Neural progenitor cell (in vitro differentiated cells): ENCODE measurements around the gene JPH2. TPM values are rescaled to one million over a fixed set of nuclear protein-coding genes. Genes with fewer than 3 reads are reported as not detected.
A peak's percentile ranks its signal among the peaks of the same experiment; 100 is the strongest.

ENCODE experiments used
- DNase-seq: peaks from one replicate; pipeline ENCODE4 v3.0.0-alpha.2; 2016; ENCODE audit warnings: low spot score
- H2AFZ ChIP-seq: fragments of 200-600 bp; sonication (generic); replicated peaks from 2 replicates; pipeline ENCODE4 v1.6.1; 2016; ENCODE audit warnings: antibody characterized with exemption
- H3F3A ChIP-seq: fragments of 200-600 bp; sonication (generic); 2 replicates; pipeline ENCODE4 v1.6.1; 2016; ENCODE audit warnings: antibody characterized with exemption, low read depth
- H3K27ac ChIP-seq: fragments of 200-600 bp; sonication (generic); 2 replicates; pipeline ENCODE4 v1.5.1; 2016; ENCODE audit warnings: mild to moderate bottlenecking
- H3K27me3 ChIP-seq: fragments of 200-600 bp; sonication (generic); 2 replicates; pipeline ENCODE4 v1.6.1; 2016; ENCODE audit warnings: mild to moderate bottlenecking, moderate library complexity
- H3K36me3 ChIP-seq: fragments of 200-600 bp; sonication (generic); 2 replicates; pipeline ENCODE4 v1.5.1; 2016
- H3K4me1 ChIP-seq: fragments of 200-600 bp; sonication (generic); 2 replicates; pipeline ENCODE4 v1.6.1; 2016; ENCODE audit warnings: mixed run types
- H3K4me2 ChIP-seq: fragments of 200-600 bp; sonication (generic); 2 replicates; pipeline ENCODE4 v1.6.1; 2016
- H3K4me3 ChIP-seq: fragments of 200-600 bp; sonication (generic); 2 replicates; pipeline ENCODE4 v1.5.1; 2016
- H3K79me2 ChIP-seq: fragments of 200-600 bp; sonication (generic); 2 replicates; pipeline ENCODE4 v1.6.1; 2016; ENCODE audit warnings: low read depth
- H3K9ac ChIP-seq: fragments of 200-600 bp; sonication (generic); 2 replicates; pipeline ENCODE4 v1.6.1; 2016
- H3K9me3 ChIP-seq: fragments of 200-600 bp; sonication (generic); 2 replicates; pipeline ENCODE4 v1.5.1; 2016; ENCODE audit warnings: low read depth
- H4K20me1 ChIP-seq: fragments of 200-600 bp; sonication (generic); 2 replicates; pipeline ENCODE4 v1.6.1; 2016; ENCODE audit warnings: low read depth
- H3K27ac Mint-ChIP-seq: 3 replicates; pipeline ENCODE4 v1.8.0; 2021; ENCODE audit warnings: mixed read lengths
- H3K27me3 Mint-ChIP-seq: 2 replicates; pipeline ENCODE4 v1.8.0; 2022; ENCODE audit warnings: low read depth, mild to moderate bottlenecking, inconsistent platforms, moderate library complexity, mixed read lengths; ENCODE audit not compliant: insufficient read depth
- H3K36me3 Mint-ChIP-seq: 3 replicates; pipeline ENCODE4 v1.8.0; 2021; ENCODE audit warnings: mixed read lengths
- H3K4me1 Mint-ChIP-seq: 3 replicates; pipeline ENCODE4 v1.8.0; 2021; ENCODE audit warnings: mixed read lengths
- H3K4me3 Mint-ChIP-seq: 3 replicates; pipeline ENCODE4 v1.8.0; 2021; ENCODE audit warnings: mild to moderate bottlenecking, moderate library complexity, mixed read lengths
- H3K9me3 Mint-ChIP-seq: 3 replicates; pipeline ENCODE4 v1.8.0; 2020; ENCODE audit warnings: mixed read lengths
- CTCF ChIP-seq: fragments of 200-600 bp; sonication (generic); IDR thresholded peaks from 2 replicates; pipeline ENCODE4 v1.5.1; 2017; ENCODE audit warnings: antibody characterized with exemption, mild to moderate bottlenecking
- EZH2 ChIP-seq: fragments of 200-600 bp; sonication (generic); IDR thresholded peaks from 2 replicates; pipeline ENCODE4 v1.6.1; 2017; ENCODE audit warnings: antibody characterized with exemption, mild to moderate bottlenecking, moderate library complexity
- EZH2phosphoT487 ChIP-seq: fragments of 200-600 bp; sonication (generic); IDR thresholded peaks from 2 replicates; pipeline ENCODE4 v1.6.1; 2017; ENCODE audit warnings: antibody characterized with exemption
- total RNA-seq: library from RNA; depleted of rRNA; stranded (reverse); fragments of >200 nt; gene quantifications from 2 replicates; pipeline ENCODE4 v1.2.3, GENCODE V29; 2015; ENCODE audit warnings: low replicate concordance

JPH2 gene
- total RNA-seq, 1 donor from 2014 or later: not detected

GRCh38 chr20:44173116-44173515 lies 13.9 kb downstream of the JPH2 start:
- Histone ChIP-seq H3K4me1 (no peaks in the 10 kb centered on the region), H3K9ac (no peak overlapping the region), H3K9me3 (no peaks in the 10 kb centered on the region), H4K20me1 (no peaks in the 10 kb centered on the region), H3F3A (no peaks in the 10 kb centered on the region), H3K27ac (no peak overlapping the region), H3K4me3 (no peak overlapping the region), H3K27me3 (no peaks in the 10 kb centered on the region), H3K79me2 (no peaks in the 10 kb centered on the region), H2AFZ (no peak overlapping the region), H3K4me2 (no peak overlapping the region), H3K36me3 (no peaks in the 10 kb centered on the region)
- Mint-ChIP-seq H3K36me3 (no peaks in the 10 kb centered on the region), H3K4me1 (peaks cover 3% of the 10 kb centered on the region), H3K4me3 (no peak overlapping the region), H3K9me3 (no peaks in the 10 kb centered on the region), H3K27me3 (peaks cover 12% of the 10 kb centered on the region), H3K27ac (no peak overlapping the region)
- TF ChIP-seq EZH2 (no peak), EZH2phosphoT487 (no peak), CTCF (no peak)
- no peak for DNase-seq

DNA sequence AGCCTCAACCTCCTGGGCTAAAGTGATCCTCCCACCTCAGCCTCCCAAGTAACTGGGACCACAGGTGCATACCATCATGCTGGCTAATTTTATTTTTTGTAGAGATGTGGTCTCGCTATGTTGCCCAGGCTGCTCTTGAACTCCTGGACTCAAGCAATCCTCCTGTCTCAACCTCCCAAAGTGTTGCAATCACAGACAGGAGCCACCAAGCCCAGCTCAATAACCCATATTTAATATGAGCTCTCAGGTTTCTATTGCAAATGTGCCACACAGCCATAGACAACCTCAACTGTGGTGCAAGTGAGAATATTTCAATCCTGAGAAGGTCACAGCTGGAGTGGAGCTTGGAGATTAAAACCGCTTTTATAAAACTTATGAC lies 14.4 kb downstream of the JPH2 start:
- H3K36me3 Mint-ChIP-seq: no peaks in the 10 kb centered on the region
- peaks cover 3% of the 10 kb centered on the region for H3K4me1 Mint-ChIP-seq
- no peak overlapping the region for H3K9ac ChIP-seq
- no peaks in the 10 kb centered on the region for H3K9me3 ChIP-seq
- no peaks in the 10 kb centered on the region for H3F3A ChIP-seq
- DNase-seq: no peak
- H3K9me3 Mint-ChIP-seq: no peaks in the 10 kb centered on the region
- no peak overlapping the region for H3K4me3 ChIP-seq
- no peak overlapping the region for H2AFZ ChIP-seq
- H3K79me2 ChIP-seq: no peaks in the 10 kb centered on the region
- no peak overlapping the region for H3K27ac Mint-ChIP-seq
- H3K36me3 ChIP-seq: no peaks in the 10 kb centered on the region
- H3K4me1 ChIP-seq: no peaks in the 10 kb centered on the region
- no peaks in the 10 kb centered on the region for H3K27me3 ChIP-seq
- no peak for TF ChIP-seq CTCF
- TF ChIP-seq EZH2: no peak
- TF ChIP-seq EZH2phosphoT487: no peak
- no peak overlapping the region for H3K27ac ChIP-seq
- H3K4me2 ChIP-seq: no peak overlapping the region
- no peak overlapping the region for H3K4me3 Mint-ChIP-seq
- H4K20me1 ChIP-seq: no peaks in the 10 kb centered on the region
- H3K27me3 Mint-ChIP-seq: peaks cover 12% of the 10 kb centered on the region

DNA sequence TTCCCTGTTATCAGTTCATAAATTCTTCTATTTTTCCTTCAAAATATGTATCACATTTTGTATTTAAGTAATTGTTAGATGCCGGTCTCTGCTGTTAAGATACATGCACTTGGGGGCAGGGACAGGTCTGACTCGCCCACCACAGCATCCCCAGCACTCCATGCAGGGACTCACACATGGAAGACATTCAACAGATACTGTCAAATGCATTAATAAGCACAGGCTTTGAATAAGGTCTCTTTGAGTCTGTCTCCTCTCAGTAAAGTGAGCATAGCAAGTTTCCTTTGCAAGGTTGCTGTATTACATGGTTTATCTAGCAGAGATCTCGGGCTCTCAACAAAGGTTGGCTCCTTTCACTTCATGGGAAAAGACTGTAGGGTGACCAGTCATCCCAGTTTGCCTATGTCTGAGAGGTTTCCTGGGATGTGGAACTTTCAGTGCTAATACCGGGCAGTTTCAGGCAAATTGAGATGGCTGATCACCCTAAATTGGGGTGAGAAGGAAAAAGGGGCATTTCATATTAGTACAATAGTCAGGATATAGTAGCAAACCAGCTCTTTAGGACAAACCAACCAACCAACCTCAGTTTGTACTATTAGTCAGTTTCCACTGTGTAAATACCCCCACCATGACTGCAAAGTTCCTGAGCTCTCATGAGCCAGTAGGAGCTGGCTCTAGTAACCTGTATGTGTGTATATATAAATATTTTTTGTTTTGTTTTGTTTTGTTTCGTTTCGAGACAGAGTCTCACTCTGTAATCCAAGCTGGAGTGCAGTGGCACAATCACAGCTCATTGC lies 15.0 kb downstream of the JPH2 start:
- Histone ChIP-seq H3F3A (no peaks in the 10 kb centered on the region), H3K4me1 (no peaks in the 10 kb centered on the region), H3K27me3 (no peaks in the 10 kb centered on the region), H3K9ac (no peak overlapping the region), H3K4me2 (no peak overlapping the region), H3K9me3 (no peaks in the 10 kb centered on the region), H3K27ac (no peak overlapping the region), H3K36me3 (no peaks in the 10 kb centered on the region), H3K79me2 (no peaks in the 10 kb centered on the region), H2AFZ (peak overlapping the region; percentile 85), H4K20me1 (no peaks in the 10 kb centered on the region), H3K4me3 (no peak overlapping the region)
- Mint-ChIP-seq H3K4me1 (peaks cover 3% of the 10 kb centered on the region), H3K9me3 (no peaks in the 10 kb centered on the region), H3K27ac (peak overlapping the region; percentile 20), H3K36me3 (no peaks in the 10 kb centered on the region), H3K4me3 (no peak overlapping the region), H3K27me3 (peaks cover 12% of the 10 kb centered on the region)
- DNase-seq: no peak
- TF ChIP-seq EZH2 (no peak), CTCF (no peak), EZH2phosphoT487 (no peak)
